ENCODE data around the gene ZNF20. TPM values are rescaled to one million over a fixed set of nuclear protein-coding genes. Genes with fewer than 3 reads are reported as not detected.

The ZNF20 gene
- 2.6 and 3.0 TPM in 2 replicates for total RNA-seq

DNA sequence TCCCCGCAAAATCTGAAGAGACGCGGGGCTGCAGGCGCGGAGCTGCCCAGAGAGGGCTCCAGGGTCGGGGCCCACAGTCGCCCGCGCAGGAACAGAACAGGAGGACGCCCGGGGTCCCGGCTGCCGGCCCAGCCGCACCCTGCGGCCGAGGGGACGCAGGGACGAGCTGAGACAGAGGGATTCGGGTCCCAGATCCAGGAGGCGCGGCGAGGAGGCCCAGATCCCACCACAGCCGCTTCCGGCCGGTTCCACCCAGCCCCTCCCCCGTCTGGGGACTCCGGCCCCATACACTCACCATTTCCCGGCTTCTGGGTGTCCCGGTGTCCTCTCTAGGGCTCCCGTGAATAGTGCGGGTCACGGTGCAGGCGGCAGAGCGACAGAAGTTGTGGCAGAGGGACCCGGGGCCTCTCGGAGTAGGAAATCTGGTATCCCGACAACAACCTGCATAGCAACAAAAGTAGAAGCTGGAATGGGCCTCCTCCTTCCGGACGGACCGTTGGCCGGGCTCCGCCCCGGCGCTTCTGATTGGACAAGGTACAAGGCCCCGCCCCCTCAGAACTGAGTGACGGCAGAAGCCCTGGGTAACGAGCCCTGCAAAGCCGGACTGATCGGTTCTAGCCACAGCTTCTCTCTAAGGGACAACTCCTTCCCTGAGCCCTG lies at the start of gene ZNF20:
Gene ZNF20 (minus strand): TSS at position 466 of the 660 bp plus-strand sequence. CDS start 168 bp downstream, at position 298.

DNA sequence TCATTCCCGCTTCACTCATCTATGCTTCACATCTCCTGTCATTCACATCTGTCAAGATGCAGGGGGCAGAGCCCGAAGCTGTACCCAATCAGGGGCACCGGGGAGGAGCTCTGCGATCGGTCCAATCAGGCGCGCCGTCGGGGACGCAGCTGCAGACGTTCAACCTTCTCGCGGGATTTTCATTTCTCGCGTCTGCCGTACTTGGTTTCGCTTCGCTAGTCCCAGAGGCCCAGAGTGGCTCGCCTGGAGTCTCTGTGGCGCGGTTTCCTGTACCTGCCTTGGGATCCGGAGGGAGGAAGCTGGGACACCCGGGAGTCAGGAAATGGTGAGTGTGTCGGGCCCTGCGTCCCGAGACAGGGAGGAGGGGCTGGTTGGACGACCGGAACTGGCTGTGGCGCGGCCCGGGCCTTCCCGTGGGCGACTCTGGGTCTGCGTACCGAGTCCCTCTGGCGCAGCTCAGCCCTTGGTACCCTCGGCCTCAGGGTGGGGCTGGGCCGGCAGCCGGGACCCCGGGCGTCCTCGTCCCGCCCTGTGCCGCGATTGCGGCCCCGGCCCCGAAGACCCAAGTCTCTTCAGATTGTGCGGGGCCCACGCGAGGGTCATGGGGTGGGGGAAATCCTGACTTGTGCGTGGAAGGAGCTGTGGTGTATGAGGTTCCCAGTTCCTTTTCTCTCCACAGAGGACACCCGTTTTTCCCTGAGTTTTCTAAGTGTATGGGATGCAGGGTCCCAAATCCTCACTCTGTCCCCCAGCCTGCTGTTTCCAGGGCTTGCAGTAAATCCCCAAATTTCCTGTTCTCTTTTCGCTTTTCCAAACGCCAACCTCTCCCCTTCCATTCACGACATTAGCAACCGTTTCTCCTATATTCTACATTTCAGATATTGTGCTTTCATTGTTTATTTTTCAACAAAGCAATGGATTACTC lies 23.0 kb upstream of the ZNF20 start, which contains the start of gene ZNF136:
Gene ZNF136 (plus strand): TSS at position 215 of the 925 bp plus-strand sequence. CDS start 108 bp downstream, at position 323.

DNA sequence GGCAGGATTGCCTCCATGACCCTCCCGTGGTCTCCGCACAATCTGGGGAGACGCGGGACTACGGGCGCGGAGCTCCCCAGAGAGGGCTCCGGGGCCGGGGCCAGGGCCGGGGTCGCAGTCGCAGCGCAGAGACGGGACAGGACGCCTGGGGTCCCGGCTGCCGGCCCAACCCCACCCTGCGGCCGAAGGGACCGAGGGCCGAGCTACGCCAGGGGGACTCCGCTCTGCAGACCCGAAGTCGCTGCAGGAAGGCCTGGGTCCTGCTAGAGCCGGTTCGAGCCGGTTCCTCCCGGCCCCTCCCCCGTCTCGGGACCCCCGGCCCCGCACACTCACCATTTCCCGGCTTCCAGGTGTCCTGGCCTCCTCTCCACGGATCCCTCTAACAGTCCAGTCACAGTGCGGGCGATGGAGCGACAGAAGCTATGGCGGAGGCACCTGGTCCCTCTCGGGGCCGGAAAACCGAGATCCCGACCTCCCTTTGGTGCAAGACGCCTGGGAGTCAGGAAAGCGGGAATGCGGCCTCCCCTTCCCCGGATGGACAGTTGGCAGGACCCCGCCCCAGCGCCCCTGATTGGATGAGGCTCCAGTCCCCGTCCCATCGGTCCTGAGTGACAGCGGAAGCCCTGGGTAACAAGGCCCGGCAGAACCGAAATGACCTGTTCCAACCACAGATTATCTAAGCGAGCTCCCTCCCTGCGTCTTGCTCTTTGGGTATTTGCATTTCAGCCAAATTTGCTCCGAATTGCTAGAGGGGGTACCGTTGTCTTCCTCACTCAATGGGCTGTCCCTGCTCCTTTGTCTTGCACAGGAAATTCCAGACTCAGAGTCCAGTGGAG lies 16.3 kb upstream of the ZNF20 start, which contains the start of gene ZNF625:
Gene ZNF625 (minus strand): TSS at position 512 of the 836 bp plus-strand sequence. CDS start 176 bp downstream, at position 336.

Other genes starting within 250 kb of the ZNF20 start
- 1.4 and 4.6 TPM in 2 replicates for gene ZNF700, start 215.2 kb downstream of the ZNF20 start, total RNA-seq
- gene ZNF763, start 175.3 kb downstream of the ZNF20 start, total RNA-seq = 0.53 and 0.86 TPM in 2 replicates
- gene ZNF433, start 104.7 kb downstream of the ZNF20 start, total RNA-seq = 3.0 and 9.5 TPM in 2 replicates
- gene ZNF878, start 87.4 kb downstream of the ZNF20 start, total RNA-seq = 0.18 TPM in 1 of 2 replicates, not detected in the other
- gene ZNF844, start 75.6 kb downstream of the ZNF20 start, total RNA-seq = 0.86 and 1.9 TPM in 2 replicates
- gene ZNF625, start 16.4 kb upstream of the ZNF20 start, total RNA-seq = 1.2 and 3.5 TPM in 2 replicates
- 1.4 and 1.9 TPM in 2 replicates for gene ZNF136, start 22.7 kb upstream of the ZNF20 start, total RNA-seq
- 2.8 and 4.6 TPM in 2 replicates for gene ZNF44, start 154.5 kb upstream of the ZNF20 start, total RNA-seq
- 0.71 and 2.6 TPM in 2 replicates for gene ZNF563, start 193.3 kb upstream of the ZNF20 start, total RNA-seq
- gene ZNF442, start 225.3 kb upstream of the ZNF20 start, total RNA-seq = 0.53 and 0.86 TPM in 2 replicates